PFSK-1 (cell line): ENCODE measurements around the gene RNU6-8.

Experiments
- FOXP2 ChIP-seq: optimal IDR thresholded peaks from 2 replicates; pipeline ENCODE3; 2011; ENCODE audit warnings: borderline replicate concordance, control low read depth, inconsistent platforms; ENCODE audit not compliant: insufficient read depth; ENCODE audit errors: extremely low read length, extremely low read depth
- POLR2AphosphoS5 ChIP-seq: IDR thresholded peaks from 2 replicates; pipeline ENCODE4 v1.6.1; 2012; ENCODE audit warnings: low read depth, mild to moderate bottlenecking, control low read depth, low read length, moderate library complexity
- SIN3A ChIP-seq: IDR thresholded peaks from 2 replicates; pipeline ENCODE4 v1.6.1; 2012; ENCODE audit warnings: mild to moderate bottlenecking, low read length, moderate library complexity, borderline replicate concordance; ENCODE audit not compliant: insufficient read depth
- TAF1 ChIP-seq: IDR thresholded peaks from 2 replicates; pipeline ENCODE4 v1.6.1; 2012; ENCODE audit warnings: low read length, control low read depth, borderline replicate concordance; ENCODE audit not compliant: insufficient read depth
- TF ChIP-seq, protein P1 (sequence below), 2 experiments: IDR thresholded peaks; 2 replicates each; pipeline versions ENCODE4 v1.6.1 to v1.8.0; 2011 to 2012; ENCODE audit warnings: low read depth in 2 of 2, low read length in 2 of 2, control low read depth in 1 of 2, inconsistent platforms in 1 of 2, mild to moderate bottlenecking in 1 of 2, moderate library complexity in 1 of 2; ENCODE audit not compliant: insufficient read depth in 1 of 2

- TF ChIP-seq POLR2AphosphoS5: no peak
- TF ChIP-seq TAF1: no peak
- TF ChIP-seq, protein P1, sequence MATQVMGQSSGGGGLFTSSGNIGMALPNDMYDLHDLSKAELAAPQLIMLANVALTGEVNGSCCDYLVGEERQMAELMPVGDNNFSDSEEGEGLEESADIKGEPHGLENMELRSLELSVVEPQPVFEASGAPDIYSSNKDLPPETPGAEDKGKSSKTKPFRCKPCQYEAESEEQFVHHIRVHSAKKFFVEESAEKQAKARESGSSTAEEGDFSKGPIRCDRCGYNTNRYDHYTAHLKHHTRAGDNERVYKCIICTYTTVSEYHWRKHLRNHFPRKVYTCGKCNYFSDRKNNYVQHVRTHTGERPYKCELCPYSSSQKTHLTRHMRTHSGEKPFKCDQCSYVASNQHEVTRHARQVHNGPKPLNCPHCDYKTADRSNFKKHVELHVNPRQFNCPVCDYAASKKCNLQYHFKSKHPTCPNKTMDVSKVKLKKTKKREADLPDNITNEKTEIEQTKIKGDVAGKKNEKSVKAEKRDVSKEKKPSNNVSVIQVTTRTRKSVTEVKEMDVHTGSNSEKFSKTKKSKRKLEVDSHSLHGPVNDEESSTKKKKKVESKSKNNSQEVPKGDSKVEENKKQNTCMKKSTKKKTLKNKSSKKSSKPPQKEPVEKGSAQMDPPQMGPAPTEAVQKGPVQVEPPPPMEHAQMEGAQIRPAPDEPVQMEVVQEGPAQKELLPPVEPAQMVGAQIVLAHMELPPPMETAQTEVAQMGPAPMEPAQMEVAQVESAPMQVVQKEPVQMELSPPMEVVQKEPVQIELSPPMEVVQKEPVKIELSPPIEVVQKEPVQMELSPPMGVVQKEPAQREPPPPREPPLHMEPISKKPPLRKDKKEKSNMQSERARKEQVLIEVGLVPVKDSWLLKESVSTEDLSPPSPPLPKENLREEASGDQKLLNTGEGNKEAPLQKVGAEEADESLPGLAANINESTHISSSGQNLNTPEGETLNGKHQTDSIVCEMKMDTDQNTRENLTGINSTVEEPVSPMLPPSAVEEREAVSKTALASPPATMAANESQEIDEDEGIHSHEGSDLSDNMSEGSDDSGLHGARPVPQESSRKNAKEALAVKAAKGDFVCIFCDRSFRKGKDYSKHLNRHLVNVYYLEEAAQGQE (IDR thresholded peaks at IDR 0.05; ENCODE audit: insufficient read depth in 1 of 2, low read depth in 2 of 2, low read length in 2 of 2): no peak
- no peak for TF ChIP-seq FOXP2
- no peak for TF ChIP-seq SIN3A
Observed at GRCh38 chr14:32212833-32213232, 9.8 kb upstream of the RNU6-8 start.
